ENCODE data around the gene SPX.

- TF ChIP-seq, protein P1, sequence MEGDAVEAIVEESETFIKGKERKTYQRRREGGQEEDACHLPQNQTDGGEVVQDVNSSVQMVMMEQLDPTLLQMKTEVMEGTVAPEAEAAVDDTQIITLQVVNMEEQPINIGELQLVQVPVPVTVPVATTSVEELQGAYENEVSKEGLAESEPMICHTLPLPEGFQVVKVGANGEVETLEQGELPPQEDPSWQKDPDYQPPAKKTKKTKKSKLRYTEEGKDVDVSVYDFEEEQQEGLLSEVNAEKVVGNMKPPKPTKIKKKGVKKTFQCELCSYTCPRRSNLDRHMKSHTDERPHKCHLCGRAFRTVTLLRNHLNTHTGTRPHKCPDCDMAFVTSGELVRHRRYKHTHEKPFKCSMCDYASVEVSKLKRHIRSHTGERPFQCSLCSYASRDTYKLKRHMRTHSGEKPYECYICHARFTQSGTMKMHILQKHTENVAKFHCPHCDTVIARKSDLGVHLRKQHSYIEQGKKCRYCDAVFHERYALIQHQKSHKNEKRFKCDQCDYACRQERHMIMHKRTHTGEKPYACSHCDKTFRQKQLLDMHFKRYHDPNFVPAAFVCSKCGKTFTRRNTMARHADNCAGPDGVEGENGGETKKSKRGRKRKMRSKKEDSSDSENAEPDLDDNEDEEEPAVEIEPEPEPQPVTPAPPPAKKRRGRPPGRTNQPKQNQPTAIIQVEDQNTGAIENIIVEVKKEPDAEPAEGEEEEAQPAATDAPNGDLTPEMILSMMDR (IDR thresholded peaks at IDR 0.05) = no peak
- TF ChIP-seq POLR2A (IDR thresholded peaks at IDR 0.05) (no peak), EP300 (IDR thresholded peaks at IDR 0.05) (no peak)
These were observed 32.1 kb downstream of the SPX start for GRCh38 chr12:21558100-21558679.

All from tibial nerve (tissue), 4 donors.